GM10266 (cell line): Measurements from ENCODE around the gene CCDC9B.

Source experiments
- DNase-seq: peaks from one replicate; pipeline ENCODE4 v3.0.0; 2012; ENCODE audit errors: extremely low spot score
- TF ChIP-seq, protein P1 (sequence below): IDR thresholded peaks from 2 replicates; pipeline ENCODE4 v1.5.1; 2012; ENCODE audit warnings: mild to moderate bottlenecking, low read depth; ENCODE audit not compliant: control insufficient read depth, insufficient read depth; ENCODE audit errors: missing control alignments

CCDC9B gene

DNA sequence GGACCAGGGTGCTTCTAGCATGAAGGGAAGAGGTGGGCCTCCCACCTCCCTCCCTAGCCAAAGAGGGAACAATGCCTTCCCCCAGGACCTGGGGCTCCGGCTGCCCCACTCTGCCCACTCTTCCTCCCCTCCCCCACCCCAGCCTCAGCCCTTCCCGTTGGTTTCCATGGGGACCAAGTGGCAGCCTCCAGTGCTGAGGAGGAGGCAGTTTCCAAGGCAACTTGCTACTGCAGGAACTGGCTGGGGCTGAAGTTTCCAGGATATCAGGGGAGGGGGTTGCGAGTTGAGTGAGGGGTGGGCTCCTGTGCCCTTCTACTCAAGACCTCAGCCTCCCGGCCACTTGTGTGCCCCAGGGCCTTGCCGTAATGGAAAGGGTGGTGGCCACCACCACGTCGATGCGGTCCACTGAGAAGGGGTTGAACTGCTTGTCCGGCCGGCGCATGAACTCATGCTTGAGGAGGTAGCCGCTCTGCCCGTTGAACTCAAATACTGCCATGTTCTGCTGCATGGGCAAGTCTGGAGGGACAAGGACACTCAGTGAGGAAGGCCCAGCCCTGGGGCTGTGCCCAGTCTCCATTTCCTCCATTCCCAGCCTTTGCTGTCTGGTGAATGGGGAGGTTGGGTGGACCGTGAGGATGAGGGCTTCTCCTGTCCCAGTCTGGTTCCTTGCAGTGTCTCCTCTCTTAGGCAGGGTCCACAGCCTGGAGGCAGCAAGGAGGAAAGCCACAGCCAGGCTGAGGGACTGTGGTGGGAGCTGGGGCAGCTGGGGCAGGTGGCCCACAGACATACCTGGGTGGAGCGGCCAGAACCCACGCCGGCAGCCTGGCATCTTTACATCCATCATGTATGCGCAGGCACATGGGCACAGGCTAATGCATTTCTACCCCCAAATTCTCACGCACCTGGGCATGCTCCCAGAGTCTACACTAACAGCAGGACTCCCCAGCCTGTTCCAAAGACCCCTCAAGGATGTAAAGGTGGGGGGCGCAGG, 46.5 kb downstream of the CCDC9B start:
- no peak for DNase-seq
- TF ChIP-seq, protein P1, sequence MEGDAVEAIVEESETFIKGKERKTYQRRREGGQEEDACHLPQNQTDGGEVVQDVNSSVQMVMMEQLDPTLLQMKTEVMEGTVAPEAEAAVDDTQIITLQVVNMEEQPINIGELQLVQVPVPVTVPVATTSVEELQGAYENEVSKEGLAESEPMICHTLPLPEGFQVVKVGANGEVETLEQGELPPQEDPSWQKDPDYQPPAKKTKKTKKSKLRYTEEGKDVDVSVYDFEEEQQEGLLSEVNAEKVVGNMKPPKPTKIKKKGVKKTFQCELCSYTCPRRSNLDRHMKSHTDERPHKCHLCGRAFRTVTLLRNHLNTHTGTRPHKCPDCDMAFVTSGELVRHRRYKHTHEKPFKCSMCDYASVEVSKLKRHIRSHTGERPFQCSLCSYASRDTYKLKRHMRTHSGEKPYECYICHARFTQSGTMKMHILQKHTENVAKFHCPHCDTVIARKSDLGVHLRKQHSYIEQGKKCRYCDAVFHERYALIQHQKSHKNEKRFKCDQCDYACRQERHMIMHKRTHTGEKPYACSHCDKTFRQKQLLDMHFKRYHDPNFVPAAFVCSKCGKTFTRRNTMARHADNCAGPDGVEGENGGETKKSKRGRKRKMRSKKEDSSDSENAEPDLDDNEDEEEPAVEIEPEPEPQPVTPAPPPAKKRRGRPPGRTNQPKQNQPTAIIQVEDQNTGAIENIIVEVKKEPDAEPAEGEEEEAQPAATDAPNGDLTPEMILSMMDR = no peak

DNA sequence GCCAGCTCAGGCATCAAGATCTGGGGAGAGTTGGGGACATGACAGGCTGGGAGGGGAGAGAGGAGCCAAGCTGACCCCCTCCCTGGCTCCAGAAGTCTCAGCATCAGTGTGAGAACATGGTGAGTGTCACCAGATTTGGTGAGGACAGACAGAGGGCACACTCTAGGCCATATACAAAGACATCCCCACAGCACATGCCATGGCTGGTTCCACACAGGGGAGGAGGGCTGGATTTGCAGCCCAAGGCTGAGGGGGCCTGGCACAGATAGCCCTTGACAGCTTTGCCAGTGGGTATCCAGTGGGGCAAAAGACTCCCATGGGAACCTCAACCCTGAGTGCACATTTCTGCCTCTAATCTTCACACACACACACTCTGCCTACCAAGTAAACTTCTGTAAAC, 47.7 kb downstream of the CCDC9B start:
- no peak for DNase-seq
- TF ChIP-seq, protein P1 = no peak

DNA sequence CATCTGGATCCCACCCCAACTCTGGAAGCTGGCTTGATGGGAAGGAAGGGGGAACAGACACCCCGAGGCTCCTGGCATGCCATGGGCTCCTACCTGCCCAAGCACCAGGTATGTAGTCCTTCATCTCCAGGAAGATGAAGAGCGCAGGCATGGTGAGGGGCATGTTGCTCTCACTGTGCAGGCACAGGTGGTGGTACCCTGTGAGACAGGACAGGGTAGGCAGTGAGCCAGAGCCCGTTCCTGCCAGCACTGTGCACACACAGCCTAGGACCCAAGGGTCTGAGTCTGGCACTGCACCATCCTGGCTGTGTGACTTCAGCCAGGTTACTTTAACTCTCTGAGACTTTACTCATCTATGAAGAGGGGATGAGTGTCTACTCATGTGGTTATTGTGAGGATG, 48.5 kb downstream of the CCDC9B start:
- no peak for DNase-seq
- TF ChIP-seq, protein P1 = no peak

DNA sequence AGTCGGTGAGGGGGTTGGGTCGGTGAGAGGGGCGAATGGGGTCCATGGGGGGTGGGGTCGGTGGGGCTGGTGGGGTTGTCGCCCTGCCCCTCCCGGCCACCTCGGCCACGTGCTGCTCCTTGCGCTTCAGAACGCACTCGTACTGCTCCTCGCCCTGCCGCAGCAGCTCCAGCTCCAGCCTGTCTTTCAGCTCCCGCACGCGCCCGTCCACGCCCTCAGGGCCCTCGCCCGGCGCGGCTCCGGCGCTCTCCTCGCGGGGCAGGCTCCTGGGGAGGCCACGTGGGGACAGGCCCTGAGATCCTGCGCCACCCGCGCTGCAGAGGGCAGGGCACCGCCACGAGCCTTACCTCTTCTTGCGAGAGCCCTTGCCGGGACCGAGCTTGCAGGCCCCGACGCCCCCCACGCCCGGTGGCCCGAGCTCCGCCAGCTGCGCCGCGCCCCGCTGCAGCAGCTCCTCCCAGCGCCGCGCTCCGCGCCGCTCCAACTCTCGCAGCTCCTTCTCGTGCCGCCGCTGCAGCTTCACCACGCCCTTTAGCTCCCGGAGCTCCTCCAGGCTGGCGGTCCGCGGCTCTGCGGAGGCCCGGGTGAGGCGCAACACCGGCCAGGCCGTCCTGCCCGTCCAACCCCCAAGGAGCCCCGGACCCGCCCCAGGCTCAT, 49.7 kb downstream of the CCDC9B start:
- no peak for DNase-seq
- TF ChIP-seq, protein P1 = no peak

DNA sequence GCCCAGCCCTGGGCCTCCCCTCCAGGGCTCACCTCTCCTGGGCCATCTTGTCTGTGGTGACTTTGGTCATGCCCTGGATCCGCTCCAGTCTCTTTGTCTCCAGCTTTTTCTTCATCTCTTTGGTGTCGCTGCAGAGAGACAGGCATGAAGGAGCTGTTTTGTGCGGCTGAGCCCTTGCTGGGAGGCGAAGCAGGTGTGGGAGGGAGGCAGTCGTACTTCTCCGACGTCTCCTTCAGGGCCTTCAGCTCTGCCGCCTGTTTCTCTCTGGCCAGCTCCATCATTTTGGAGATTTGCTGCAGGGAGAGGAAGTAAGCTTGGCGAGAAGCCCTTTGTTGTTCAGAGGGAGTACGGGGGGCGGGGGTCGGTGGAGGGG, 50.2 kb downstream of the CCDC9B start:
- DNase-seq = no peak
- TF ChIP-seq, protein P1 = no peak

DNA sequence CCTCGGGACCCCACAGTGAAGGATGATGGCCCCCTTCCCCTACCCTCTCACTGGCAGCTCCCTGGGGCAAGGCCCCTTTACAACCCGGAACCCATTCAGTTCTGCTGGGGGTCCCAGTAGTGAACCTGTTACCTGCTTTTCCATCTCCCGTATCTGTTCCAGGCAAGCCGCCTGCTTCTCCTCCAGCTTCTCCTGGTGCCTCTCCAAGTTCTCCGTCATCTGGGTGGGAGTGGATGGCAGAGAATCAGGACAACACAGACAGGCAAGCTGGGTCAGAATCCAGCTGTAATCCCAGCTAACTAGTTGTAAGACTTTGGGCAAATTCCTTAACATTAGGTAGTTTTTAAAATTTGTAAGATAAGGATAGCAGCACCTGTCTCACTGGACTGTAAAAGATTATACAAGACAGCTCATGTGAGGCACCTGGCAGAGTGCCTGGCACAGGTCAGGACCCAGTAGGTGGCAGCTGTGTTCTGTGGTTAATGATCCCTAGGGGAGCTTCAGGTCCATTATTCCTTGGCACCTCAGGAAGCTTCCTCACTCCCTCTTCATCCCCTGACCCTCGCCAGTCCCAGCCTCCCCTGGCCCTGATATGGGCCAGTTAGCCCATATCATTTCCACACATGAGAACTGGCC, 51.5 kb downstream of the CCDC9B start:
- peak; percentile 19 for DNase-seq
- TF ChIP-seq, protein P1 = no peak
